Osteoblast (primary cell): ENCODE measurements around the gene SNAPC4. TPM values are rescaled to one million over a fixed set of nuclear protein-coding genes. Genes with fewer than 3 reads are reported as not detected.

Experiments used
- DNase-seq: peaks from one replicate; pipeline ENCODE4 v3.0.0; 2011; ENCODE audit warnings: low spot score, mixed read lengths; ENCODE audit not compliant: insufficient read length; ENCODE audit errors: missing footprints
- H2AFZ ChIP-seq: 2 replicates; pipeline ENCODE4 v1.6.0; 2011; ENCODE audit warnings: mild to moderate bottlenecking, low read length
- H3K27ac ChIP-seq: 2 replicates; pipeline ENCODE4 v1.5.1; 2011; ENCODE audit warnings: mild to moderate bottlenecking, low read depth, low read length, moderate library complexity
- H3K27me3 ChIP-seq: 2 replicates; pipeline ENCODE4 v1.6.0; 2012; ENCODE audit warnings: mild to moderate bottlenecking, control low read depth, inconsistent platforms, low read length, moderate library complexity; ENCODE audit not compliant: insufficient read depth
- H3K36me3 ChIP-seq: 2 replicates; pipeline ENCODE4 v1.5.1; 2011; ENCODE audit warnings: mild to moderate bottlenecking, low read length, control low read depth, moderate library complexity; ENCODE audit not compliant: insufficient read depth
- H3K4me1 ChIP-seq: 2 replicates; pipeline ENCODE4 v1.5.1; 2011; ENCODE audit warnings: mild to moderate bottlenecking, low read length, control low read depth, moderate library complexity; ENCODE audit not compliant: insufficient read depth
- H3K4me2 ChIP-seq: 2 replicates; pipeline ENCODE4 v1.6.0; 2011; ENCODE audit warnings: mild to moderate bottlenecking, low read length; ENCODE audit not compliant: insufficient read depth
- H3K4me3 ChIP-seq: fragments of 200-600 bp; sonication (generic); 3 replicates; pipeline ENCODE4 v1.5.1; 2012; ENCODE audit warnings: mild to moderate bottlenecking, low read length, inconsistent platforms; ENCODE audit not compliant: insufficient read depth
- H3K79me2 ChIP-seq: 2 replicates; pipeline ENCODE4 v1.6.0; 2012; ENCODE audit warnings: mild to moderate bottlenecking, low read length, control low read depth, inconsistent platforms; ENCODE audit not compliant: insufficient read depth
- H3K9me3 ChIP-seq: 2 replicates; pipeline ENCODE4 v1.5.1; 2011; ENCODE audit warnings: low read depth, low read length, control low read depth
- H4K20me1 ChIP-seq: 2 replicates; pipeline ENCODE4 v1.6.0; 2012; ENCODE audit warnings: mild to moderate bottlenecking, low read length, control low read depth; ENCODE audit not compliant: insufficient read depth
- total RNA-seq: library from RNA; depleted of rRNA; stranded (reverse); fragments of >200 nt; gene quantifications from 2 replicates; pipeline ENCODE4 v1.2.3, GENCODE V29; 2012
- TF ChIP-seq, protein P1 (sequence below): IDR thresholded peaks from 2 replicates; pipeline ENCODE4 v1.5.1; 2011; ENCODE audit warnings: mild to moderate bottlenecking, low read depth, low read length, moderate library complexity; ENCODE audit errors: extremely low read depth

SNAPC4 gene
- total RNA-seq, 1 donor = 9.0 TPM

DNA sequence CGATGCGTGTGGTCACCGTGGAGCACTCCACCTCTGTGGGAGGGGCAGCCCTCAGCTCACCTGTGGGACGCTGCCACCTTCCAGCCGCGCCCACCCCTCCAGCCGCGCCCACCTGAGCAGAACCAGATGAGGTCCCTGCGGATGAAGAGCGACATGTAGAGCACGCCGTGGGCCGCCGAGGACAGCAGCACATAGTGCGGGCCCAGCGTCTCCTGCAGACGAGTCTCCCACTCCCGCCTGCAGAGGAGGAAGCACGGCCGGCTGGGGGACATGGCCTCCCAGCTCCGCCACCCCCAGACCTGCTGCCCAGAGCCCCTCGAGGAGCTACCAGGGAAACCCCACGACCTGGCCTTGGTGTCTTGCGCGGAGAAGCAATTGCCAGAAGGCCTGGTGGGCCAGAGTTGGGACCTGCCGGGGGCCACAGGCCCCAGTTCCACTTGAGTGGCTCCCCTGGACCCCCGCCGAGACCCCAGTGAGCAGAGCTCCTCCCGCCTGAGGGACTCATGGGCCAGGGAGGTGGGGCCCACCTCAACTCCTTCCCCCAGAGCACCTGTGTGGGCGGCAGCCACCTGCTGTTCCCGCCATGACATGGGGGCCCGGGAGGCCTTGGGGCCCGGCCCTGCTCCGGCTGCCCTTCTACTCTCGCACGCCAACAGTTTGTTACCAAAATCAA is 33.2 kb upstream of the SNAPC4 start:
- Histone ChIP-seq H3K27me3 (no peaks in the 10 kb centered on the region), H3K4me2 (no peak overlapping the region), H3K27ac (no peak overlapping the region), H3K36me3 (peaks cover 14% of the 10 kb centered on the region), H3K4me1 (peaks cover 12% of the 10 kb centered on the region), H2AFZ (no peak overlapping the region), H4K20me1 (peaks cover 34% of the 10 kb centered on the region), H3K79me2 (peaks cover 45% of the 10 kb centered on the region), H3K4me3 (no peak overlapping the region), H3K9me3 (no peaks in the 10 kb centered on the region)
- no peak for DNase-seq
- TF ChIP-seq, protein P1, sequence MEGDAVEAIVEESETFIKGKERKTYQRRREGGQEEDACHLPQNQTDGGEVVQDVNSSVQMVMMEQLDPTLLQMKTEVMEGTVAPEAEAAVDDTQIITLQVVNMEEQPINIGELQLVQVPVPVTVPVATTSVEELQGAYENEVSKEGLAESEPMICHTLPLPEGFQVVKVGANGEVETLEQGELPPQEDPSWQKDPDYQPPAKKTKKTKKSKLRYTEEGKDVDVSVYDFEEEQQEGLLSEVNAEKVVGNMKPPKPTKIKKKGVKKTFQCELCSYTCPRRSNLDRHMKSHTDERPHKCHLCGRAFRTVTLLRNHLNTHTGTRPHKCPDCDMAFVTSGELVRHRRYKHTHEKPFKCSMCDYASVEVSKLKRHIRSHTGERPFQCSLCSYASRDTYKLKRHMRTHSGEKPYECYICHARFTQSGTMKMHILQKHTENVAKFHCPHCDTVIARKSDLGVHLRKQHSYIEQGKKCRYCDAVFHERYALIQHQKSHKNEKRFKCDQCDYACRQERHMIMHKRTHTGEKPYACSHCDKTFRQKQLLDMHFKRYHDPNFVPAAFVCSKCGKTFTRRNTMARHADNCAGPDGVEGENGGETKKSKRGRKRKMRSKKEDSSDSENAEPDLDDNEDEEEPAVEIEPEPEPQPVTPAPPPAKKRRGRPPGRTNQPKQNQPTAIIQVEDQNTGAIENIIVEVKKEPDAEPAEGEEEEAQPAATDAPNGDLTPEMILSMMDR = no peak

DNA sequence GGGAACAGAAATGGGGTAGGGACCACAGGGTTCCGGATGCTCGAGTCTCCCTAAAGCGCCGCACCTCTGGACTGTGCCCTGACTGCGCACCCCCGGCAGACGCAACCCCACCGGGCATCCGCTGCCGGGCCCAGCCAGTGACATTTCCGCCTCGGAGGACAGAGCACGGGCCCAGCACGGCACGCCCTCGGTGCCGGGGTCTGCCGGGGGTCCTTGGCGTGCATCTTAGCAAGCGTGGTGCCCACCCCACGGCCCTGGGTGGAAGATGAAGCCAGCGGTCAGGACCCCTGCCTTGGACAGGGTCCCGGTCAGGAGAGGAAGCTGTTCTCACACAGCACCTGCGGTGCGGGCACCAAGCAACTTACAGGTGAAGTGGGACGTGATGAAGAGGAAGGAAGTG is 32.6 kb upstream of the SNAPC4 start:
- DNase-seq = no peak
- Histone ChIP-seq H3K36me3 (peaks cover 14% of the 10 kb centered on the region), H3K4me2 (no peak overlapping the region), H3K27me3 (no peaks in the 10 kb centered on the region), H3K4me1 (peaks cover 6% of the 10 kb centered on the region), H3K79me2 (peaks cover 39% of the 10 kb centered on the region), H2AFZ (no peak overlapping the region), H4K20me1 (peaks cover 29% of the 10 kb centered on the region), H3K9me3 (no peaks in the 10 kb centered on the region), H3K4me3 (no peak overlapping the region), H3K27ac (no peak overlapping the region)
- TF ChIP-seq, protein P1 = no peak

GRCh38 chr9:136431782-136432350 is 31.9 kb upstream of the SNAPC4 start:
- peaks cover 14% of the 10 kb centered on the region for H3K36me3 ChIP-seq
- H4K20me1 ChIP-seq = peaks cover 22% of the 10 kb centered on the region
- no peak overlapping the region for H3K27ac ChIP-seq
- TF ChIP-seq, protein P1 = no peak
- no peaks in the 10 kb centered on the region for H3K9me3 ChIP-seq
- H3K27me3 ChIP-seq = no peaks in the 10 kb centered on the region
- H3K4me1 ChIP-seq = no peaks in the 10 kb centered on the region
- no peak overlapping the region for H2AFZ ChIP-seq
- DNase-seq = no peak
- H3K79me2 ChIP-seq = peaks cover 32% of the 10 kb centered on the region
- H3K4me2 ChIP-seq = no peak overlapping the region
- H3K4me3 ChIP-seq = no peak overlapping the region

DNA sequence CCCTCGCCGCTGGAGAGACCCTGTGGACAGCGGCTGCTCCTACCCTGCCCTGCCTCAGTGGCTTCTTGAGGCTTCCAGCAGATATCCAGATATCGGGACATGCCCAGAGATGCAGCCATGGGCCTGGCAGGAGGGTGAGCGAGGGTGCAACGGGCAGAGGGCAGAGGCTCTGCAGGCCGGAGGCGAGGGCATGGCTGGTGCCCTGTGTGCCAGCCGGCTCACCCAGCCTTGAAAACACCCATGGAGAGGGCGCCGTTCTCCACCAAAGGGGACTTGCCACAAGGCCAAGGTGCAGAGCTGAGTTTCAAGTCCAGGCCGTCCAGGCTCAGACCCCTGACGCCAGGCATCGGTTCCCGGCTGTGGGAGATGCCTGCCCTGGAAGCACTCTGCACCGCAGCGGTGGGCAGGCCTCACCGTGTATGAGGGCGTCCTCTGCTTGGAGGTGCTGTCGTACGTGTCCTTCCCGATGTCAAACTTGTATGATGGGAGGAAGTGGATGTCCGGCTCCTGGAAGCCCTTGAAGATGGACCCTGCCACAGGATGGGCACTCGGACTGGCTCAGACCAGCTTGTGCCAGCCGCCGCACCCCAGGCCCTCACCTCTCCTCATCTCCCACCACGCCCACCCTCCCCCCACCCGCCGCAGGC is 30.7 kb upstream of the SNAPC4 start:
- H4K20me1 ChIP-seq = peaks cover 12% of the 10 kb centered on the region
- H3K4me3 ChIP-seq = no peak overlapping the region
- no peak overlapping the region for H3K27ac ChIP-seq
- H3K4me2 ChIP-seq = no peak overlapping the region
- TF ChIP-seq, protein P1 = no peak
- no peak for DNase-seq
- no peaks in the 10 kb centered on the region for H3K27me3 ChIP-seq
- H3K79me2 ChIP-seq = peaks cover 20% of the 10 kb centered on the region
- no peaks in the 10 kb centered on the region for H3K9me3 ChIP-seq
- H2AFZ ChIP-seq = no peak overlapping the region
- peaks cover 14% of the 10 kb centered on the region for H3K36me3 ChIP-seq
- no peaks in the 10 kb centered on the region for H3K4me1 ChIP-seq
